Colonic mucosa (tissue), 4 donors: ENCODE data around the gene ZNF565. TPM values are rescaled to one million over a fixed set of nuclear protein-coding genes. Genes with fewer than 3 reads are reported as not detected.

Source experiments
- DNase-seq: peaks from one replicate; pipeline ENCODE4 v3.0.0-alpha.2; 2020
- H3K27ac ChIP-seq: fragments of 200-600 bp; one replicate; pipeline ENCODE4 v1.8.0; 2021
- H3K27me3 ChIP-seq: fragments of 200-600 bp; one replicate; pipeline ENCODE4 v1.8.0; 2021
- H3K36me3 ChIP-seq: fragments of 200-600 bp; one replicate; pipeline ENCODE4 v1.8.0; 2021
- H3K4me1 ChIP-seq: fragments of 200-600 bp; one replicate; pipeline ENCODE4 v1.8.0; 2021; ENCODE audit warnings: mild to moderate bottlenecking
- H3K4me3 ChIP-seq: fragments of 200-600 bp; one replicate; pipeline ENCODE4 v1.8.0; 2021
- H3K9ac ChIP-seq, 2 donors: one replicate each; pipeline ENCODE4 v1.7.0; 2013; ENCODE audit warnings: control low read depth in 2 of 2, low read depth in 2 of 2, low read length in 2 of 2
- H3K9me3 ChIP-seq: fragments of 200-600 bp; one replicate; pipeline ENCODE4 v1.8.0; 2021
- CTCF ChIP-seq: fragments of 200-600 bp; IDR thresholded peaks from one replicate; pipeline ENCODE4 v1.8.0; 2022; ENCODE audit warnings: antibody characterized with exemption, mild to moderate bottlenecking
- intact Hi-C: fragments of 100-400 bp; cut with DNase I; formaldehyde crosslinking; loops from one replicate; pipeline ENCODE4 v1.14.1; 2022
- total RNA-seq, 2 donors: library from RNA; stranded (reverse); fragmentation: NEBNext Ultra II Directional in 1 of 2; extraction: Animal tissue kit (Norgen Biotek cat#: 25700) in 1 of 2; gene quantifications; one replicate each; pipeline ENCODE4 v1.2.1, GENCODE V29; 2021
- donor health status: healthy.
- donor health status: DM: no; HTN: no; CAD: no.
- donor health status: DM: no; HTN: no; CAD: no.

ZNF565 gene
- total RNA-seq, 2 donors from 2014 or later: 2.2 to 3.2 TPM

DNA sequence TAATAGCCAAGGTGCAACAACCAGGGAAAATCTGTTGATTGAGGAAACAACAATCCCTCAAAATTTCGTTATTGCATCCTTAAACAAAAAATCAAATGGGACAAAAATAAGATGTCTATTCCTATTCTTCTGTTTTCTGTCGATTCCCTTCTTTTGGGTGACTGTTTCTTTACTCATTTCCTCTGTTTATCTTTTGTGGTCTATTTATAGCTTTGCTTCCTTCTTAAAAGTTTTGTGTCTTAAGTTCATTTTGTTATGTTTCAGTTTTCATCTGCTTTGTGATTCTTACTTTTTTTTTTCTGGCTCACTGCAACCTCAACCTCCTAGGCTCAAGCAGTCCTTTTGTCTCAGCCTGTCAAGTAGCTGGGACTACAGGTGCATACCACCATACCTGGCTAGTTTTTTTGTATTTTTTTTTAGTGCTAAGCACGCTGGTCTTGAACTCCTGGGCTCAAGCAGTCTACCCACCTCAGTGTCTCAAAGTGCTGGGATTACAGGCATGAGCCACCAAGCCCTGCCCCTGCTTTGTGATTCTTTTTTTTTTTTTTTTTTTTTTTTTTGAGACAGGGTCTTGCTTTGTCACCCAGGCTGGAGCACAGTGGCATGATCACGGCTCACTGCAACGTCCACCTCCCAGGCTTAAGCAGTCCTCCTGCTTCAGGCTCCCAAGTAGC lies 10.9 kb upstream of the ZNF565 start:
- no peak overlapping the region for H3K9ac ChIP-seq
- no peaks in the 10 kb centered on the region for H3K9me3 ChIP-seq
- H3K36me3 ChIP-seq: peaks cover 21% of the 10 kb centered on the region
- DNase-seq: no peak
- no peak for TF ChIP-seq CTCF
- no peak overlapping the region for H3K27ac ChIP-seq
- intact Hi-C loops: no loop called here
- no peaks in the 10 kb centered on the region for H3K27me3 ChIP-seq
- no peak overlapping the region for H3K4me3 ChIP-seq
- no peaks in the 10 kb centered on the region for H3K4me1 ChIP-seq

- H3K36me3 ChIP-seq: peaks cover 1% of the 10 kb centered on the region
- H3K4me1 ChIP-seq: no peaks in the 10 kb centered on the region
- TF ChIP-seq CTCF: no peak
- H3K27me3 ChIP-seq: no peaks in the 10 kb centered on the region
- H3K4me3 ChIP-seq: no peak overlapping the region
- DNase-seq: no peak
- no peak overlapping the region for H3K27ac ChIP-seq
- no peaks in the 10 kb centered on the region for H3K9me3 ChIP-seq
- intact Hi-C loops: no loop called here
- no peak overlapping the region for H3K9ac ChIP-seq
Measured at GRCh38 chr19:36222503-36222902, 8.0 kb upstream of the ZNF565 start.

- Histone ChIP-seq H3K9ac (no peak overlapping the region), H3K4me3 (no peak overlapping the region), H3K27me3 (no peaks in the 10 kb centered on the region), H3K9me3 (no peaks in the 10 kb centered on the region), H3K36me3 (no peaks in the 10 kb centered on the region), H3K4me1 (no peaks in the 10 kb centered on the region), H3K27ac (no peak overlapping the region)
- TF ChIP-seq CTCF: no peak
- intact Hi-C loops: no loop called here
- no peak for DNase-seq
Measured at GRCh38 chr19:36221474-36221873, 7.0 kb upstream of the ZNF565 start.

DNA sequence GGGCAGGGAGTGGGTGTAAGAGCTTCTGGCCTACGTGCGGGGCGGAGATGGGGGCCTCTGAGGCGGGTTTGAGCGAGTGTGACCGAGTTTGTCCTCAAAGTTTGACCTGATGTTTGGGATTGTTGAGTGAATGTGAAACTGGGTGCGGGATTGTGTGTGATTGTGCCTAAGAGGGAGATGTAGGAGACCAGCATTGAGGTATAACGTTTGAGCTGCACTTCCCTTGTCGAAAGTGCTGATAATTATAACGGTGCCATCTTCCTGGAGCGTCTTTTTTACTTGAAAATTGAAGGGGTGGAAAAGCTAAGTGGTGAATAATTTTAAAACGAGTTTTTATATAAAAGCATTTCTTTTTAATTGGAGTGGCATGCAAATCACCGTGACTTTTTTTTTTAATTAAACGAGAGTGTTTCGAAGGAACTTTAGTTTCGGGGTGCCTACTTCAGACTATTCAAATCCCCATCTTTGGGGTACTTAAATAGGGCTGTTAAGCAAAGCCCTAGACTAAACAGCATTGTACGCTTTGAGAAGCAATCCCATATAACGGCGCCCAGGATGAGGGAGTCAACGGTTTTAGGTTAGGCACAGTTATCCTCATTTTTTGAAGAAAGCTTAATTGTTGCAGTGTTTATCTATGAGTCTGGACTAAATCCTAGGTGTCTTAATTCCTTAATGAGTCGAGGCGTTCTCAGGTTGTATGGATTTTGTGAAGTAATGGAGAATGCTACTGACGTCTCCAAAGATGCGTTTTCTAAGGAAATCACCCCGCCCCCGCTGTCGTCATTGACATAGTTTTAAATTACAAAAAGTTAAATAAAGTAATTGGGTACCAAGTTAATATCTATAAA lies 1.0 kb upstream of the ZNF565 start:
- H3K36me3 ChIP-seq: no peaks in the 10 kb centered on the region
- peak overlapping the region; percentile 65 for H3K4me3 ChIP-seq
- DNase-seq: no peak
- no peaks in the 10 kb centered on the region for H3K9me3 ChIP-seq
- no peak for TF ChIP-seq CTCF
- H3K27ac ChIP-seq: peak overlapping the region; percentile 96
- H3K27me3 ChIP-seq: no peaks in the 10 kb centered on the region
- no peaks in the 10 kb centered on the region for H3K4me1 ChIP-seq
- intact Hi-C loops: no loop called here
- peak overlapping the region; percentile 89 to 98 for H3K9ac ChIP-seq

DNA sequence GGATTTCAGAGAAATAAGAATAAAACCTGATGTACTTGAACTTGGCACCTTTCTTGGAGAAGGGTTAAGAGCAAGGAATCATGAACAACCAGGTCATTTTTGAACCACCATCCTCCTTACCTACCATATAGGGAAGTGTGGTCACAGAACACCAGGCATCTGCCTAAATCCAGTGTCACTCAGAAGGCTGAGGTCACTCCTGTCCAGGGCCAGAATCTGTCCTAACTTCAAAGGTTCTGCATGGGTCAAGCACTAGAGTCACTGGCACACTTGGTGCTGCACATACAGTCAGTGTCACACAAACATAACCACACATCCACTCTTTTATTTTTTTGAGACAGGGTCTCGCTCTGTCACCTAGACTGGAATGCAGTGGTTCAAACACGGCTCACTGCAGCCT lies 1.6 kb downstream of the ZNF565 start:
- Histone ChIP-seq H3K27me3 (no peaks in the 10 kb centered on the region), H3K4me3 (no peak overlapping the region), H3K4me1 (no peaks in the 10 kb centered on the region), H3K9ac (no peak overlapping the region), H3K27ac (no peak overlapping the region), H3K9me3 (no peaks in the 10 kb centered on the region), H3K36me3 (no peaks in the 10 kb centered on the region)
- no peak for TF ChIP-seq CTCF
- DNase-seq: no peak
- intact Hi-C loops: no loop called here
